Left lung (tissue), 10 donors: ENCODE results near the gene SENP3. TPM values are rescaled to one million over a fixed set of nuclear protein-coding genes. Genes with fewer than 3 reads are reported as not detected.

Source experiments
- ATAC-seq: fragments of 200-7000 bp; cut with Tn5 transposase; one replicate; pipeline ENCODE4 v1.9.1; 2020; ENCODE audit warnings: moderate library complexity
- DNase-seq, 4 donors: peaks; one replicate each; pipeline ENCODE4 v3.0.0-alpha.2; 2013 to 2020
- H3K27ac ChIP-seq, 2 donors: fragments of 200-600 bp; sonication (generic) in 1 of 2; one replicate each; pipeline versions ENCODE4 v1.5.0 to v1.8.0; 2020 to 2021
- H3K27me3 ChIP-seq, 2 donors: fragments of 200-600 bp; sonication (generic) in 1 of 2; one replicate each; pipeline versions ENCODE4 v1.5.0 to v1.8.0; 2020 to 2021
- H3K36me3 ChIP-seq, 2 donors: fragments of 200-600 bp; sonication (generic) in 1 of 2; one replicate each; pipeline versions ENCODE4 v1.5.0 to v1.8.0; 2020 to 2021
- H3K4me1 ChIP-seq, 2 donors: fragments of 200-600 bp; one replicate each; pipeline ENCODE4 v1.8.0; 2021
- H3K4me3 ChIP-seq, 2 donors: fragments of 200-600 bp; sonication (generic) in 1 of 2; one replicate each; pipeline versions ENCODE4 v1.5.0 to v1.8.0; 2020 to 2021; ENCODE audit warnings: mild to moderate bottlenecking in 1 of 2
- H3K9me3 ChIP-seq, 2 donors: fragments of 200-600 bp; sonication (generic) in 1 of 2; one replicate each; pipeline versions ENCODE4 v1.5.0 to v1.8.0; 2020 to 2021
- CTCF ChIP-seq, 2 donors: fragments of 200-600 bp; sonication (generic) in 1 of 2; IDR thresholded peaks; one replicate each; pipeline versions ENCODE4 v1.5.0 to v1.8.0; 2021; ENCODE audit warnings: antibody characterized with exemption in 2 of 2
- intact Hi-C, 2 donors: fragments of 100-400 bp; cut with DNase I; formaldehyde crosslinking; loops; one replicate each; pipeline versions ENCODE4 v1.11.2 to v1.14.2; 2022
- polyA plus RNA-seq, 6 donors: library from polyadenylated mRNA; unstranded; fragments of 120-200 nt; gene quantifications; one replicate each; pipeline ENCODE4 v1.2.1, GENCODE V29; 2013; ENCODE audit not compliant: insufficient read length in 6 of 6
- total RNA-seq, 2 donors: library from RNA; stranded (reverse); fragmentation: NEBNext Ultra II Directional; extraction: Animal tissue kit (Norgen Biotek cat#: 25700); gene quantifications; one replicate each; pipeline ENCODE4 v1.2.1, GENCODE V29; 2021
- donor health status: DM: no; HTN: yes; CAD: no.
- donor health status: DM: no; HTN: no; CAD: no.

Gene SENP3
- total and polyA plus RNA-seq, 8 donors, result 43.5 to 72.5 (median 67.9) TPM

DNA sequence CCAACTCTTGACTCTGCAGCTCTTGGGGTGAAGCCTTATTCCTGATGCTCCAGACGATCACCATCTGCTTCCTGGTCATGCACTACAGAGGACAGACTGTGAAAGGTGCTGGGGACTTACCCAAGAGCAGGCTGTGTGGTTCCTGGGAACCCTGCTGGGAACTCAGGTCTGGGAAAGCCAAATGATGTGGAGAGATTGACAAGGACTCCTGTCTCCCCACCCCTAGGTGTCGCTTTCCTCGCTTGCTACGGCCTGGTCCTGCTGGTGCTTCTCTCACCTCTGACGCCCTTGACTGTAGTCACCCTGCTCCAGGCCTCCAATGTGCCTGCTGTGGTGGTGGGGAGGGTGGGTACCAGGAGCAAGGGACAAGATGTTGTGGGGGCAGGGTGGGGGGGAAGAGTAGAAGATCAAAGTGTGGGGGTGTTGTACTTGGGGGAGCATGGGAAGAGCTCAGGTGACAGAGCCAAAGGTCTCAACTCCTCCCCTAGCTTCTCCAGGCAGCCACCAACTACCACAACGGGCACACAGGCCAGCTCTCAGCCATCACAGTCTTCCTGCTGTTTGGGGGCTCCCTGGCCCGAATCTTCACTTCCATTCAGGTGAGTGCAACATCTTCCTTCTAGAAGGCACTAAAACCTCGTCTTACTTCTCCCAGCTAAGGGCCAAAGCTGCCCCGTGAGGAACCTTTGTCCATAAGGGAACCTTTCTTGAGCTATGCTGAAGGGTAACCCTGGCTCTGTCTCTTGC lies 25.1 kb downstream of the SENP3 start:
- no peak for TF ChIP-seq CTCF (IDR thresholded peaks at IDR 0.05)

DNA sequence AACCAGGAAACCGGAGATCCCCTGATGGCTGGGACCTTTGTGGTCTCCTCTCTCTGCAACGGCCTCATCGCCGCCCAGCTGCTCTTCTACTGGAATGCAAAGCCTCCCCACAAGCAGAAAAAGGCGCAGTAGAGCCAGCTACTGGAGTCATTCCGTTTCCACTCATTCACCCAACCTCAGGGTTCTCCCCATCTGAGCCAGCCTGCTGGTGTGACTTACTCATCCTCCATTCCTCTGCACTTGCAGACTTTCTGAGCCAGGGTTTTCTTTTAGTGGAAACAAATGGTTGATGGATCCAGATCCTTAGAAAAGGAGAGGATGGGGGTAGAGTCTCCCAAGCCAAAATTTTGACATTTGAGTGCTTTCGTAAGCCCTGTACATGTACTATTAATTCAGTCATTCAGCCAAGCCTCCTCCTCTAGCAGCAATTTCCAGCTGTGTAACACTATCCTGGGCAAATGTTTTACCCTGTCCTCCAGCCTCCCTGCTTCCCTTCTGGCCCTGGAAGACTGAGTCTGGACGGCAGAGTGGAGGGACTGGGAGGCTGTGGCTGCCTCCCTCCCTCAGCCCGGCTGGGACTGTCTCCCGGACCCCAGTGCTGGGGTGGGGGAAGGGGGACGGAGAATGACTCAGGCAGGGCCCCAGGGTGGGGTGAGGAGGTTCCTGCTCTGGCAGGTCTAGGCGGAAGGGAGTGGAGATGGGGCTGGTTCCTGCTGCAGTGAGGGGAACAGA lies 25.9 kb downstream of the SENP3 start:
- H3K27ac ChIP-seq, result peak overlapping the region; percentile 24 to 26
- no peaks in the 10 kb centered on the region for H3K27me3 ChIP-seq
- peaks cover 18 to 50% of the 10 kb centered on the region in 2 donors for H3K4me1 ChIP-seq
- intact Hi-C loops, result no loop called here
- H3K9me3 ChIP-seq, result no peaks in the 10 kb centered on the region
- no peak for TF ChIP-seq CTCF (IDR thresholded peaks at IDR 0.05)
- peaks cover 0 to 60% of the 10 kb centered on the region in 2 donors for H3K36me3 ChIP-seq
- no peak for ATAC-seq
- no peak overlapping the region for H3K4me3 ChIP-seq
- no peak for DNase-seq

More for the DNA sequence above, 25.1 kb downstream of the SENP3 start:
- peaks cover 25 to 57% of the 10 kb centered on the region in 2 donors for H3K4me1 ChIP-seq
- H3K27me3 ChIP-seq, result no peaks in the 10 kb centered on the region
- H3K9me3 ChIP-seq, result no peaks in the 10 kb centered on the region
- ATAC-seq (no peak), DNase-seq (no peak)
- intact Hi-C loops, result no loop called here
- H3K4me3 ChIP-seq, result no peak overlapping the region
- H3K27ac ChIP-seq, result peak overlapping the region; percentile 8 to 24
- peaks cover 0 to 52% of the 10 kb centered on the region in 2 donors for H3K36me3 ChIP-seq

DNA sequence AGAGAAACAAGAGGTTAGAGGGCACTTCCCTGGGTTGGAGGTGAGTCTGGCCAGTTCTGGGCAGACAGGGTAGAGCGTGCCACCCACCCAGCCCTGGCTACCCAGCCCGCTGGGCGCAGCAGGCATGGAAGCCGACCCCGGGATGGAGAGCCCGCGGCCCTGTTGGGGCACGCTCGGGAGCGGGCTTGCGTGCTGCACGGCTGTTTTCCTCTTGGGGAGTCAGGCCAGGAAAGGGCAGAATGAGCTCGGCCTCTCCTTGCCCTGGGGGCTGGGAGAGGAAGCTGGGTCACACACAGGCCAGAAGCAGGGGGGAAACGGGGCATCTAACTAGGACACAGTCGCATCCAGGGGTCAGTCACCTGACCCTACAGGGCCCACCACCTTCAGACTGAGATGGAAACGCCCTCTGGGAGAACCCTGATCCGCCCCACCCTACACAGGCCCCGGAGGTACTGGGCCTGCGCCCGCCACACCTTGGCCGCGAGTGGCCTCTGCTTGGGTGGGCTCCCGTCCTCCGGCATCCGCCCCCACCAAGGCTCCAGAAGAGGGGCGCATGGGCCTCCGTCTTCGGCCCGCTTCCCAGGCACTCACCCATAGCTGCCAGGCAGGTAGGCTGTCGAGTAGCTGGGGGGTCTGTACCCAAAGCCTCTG lies 27.0 kb downstream of the SENP3 start:
- no peak for ATAC-seq
- no peak for DNase-seq
- Histone ChIP-seq H3K27me3 (no peaks in the 10 kb centered on the region), H3K27ac (no peak overlapping the region), H3K4me3 (no peak overlapping the region), H3K36me3 (peaks cover 0 to 71% of the 10 kb centered on the region in 2 donors), H3K4me1 (peaks cover 10 to 41% of the 10 kb centered on the region in 2 donors), H3K9me3 (no peaks in the 10 kb centered on the region)
- intact Hi-C loops, result no loop called here
- TF ChIP-seq CTCF (IDR thresholded peaks at IDR 0.05), result no peak

DNA sequence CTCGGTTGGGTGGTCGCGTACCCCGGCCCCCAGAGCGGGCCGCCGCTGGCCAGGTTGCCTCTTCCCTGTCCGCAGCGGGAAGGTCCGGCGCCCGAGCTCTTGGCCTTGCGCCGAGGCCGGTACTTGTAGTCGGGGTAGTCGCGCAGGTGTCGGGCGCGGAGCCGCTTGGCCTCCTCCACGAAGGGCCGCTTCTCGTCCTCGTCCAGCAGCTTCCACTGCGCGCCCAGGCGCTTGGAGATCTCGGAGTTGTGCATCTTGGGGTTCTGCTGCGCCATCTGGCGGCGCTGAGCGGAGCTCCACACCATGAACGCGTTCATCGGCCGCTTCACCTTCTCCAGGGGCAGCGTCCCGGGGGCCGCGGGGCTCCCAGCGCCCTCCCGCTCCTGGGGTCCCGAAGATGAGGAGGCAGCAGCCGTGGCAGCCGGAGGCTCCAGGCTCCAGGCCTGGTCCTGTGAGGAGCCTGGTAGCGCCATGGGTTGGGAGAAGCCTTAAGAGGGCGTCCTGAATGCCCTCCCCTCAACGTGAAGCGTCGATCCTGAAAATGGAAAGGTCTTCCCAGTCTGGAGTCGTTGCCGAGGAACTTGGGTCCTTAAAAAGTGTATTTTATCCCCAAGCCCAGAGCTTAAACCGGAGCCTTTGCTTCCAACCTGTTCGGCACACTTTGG lies 27.6 kb downstream of the SENP3 start:
- DNase-seq (peak; percentile 72 to 95 (median 86)), ATAC-seq (peak; percentile 87)
- Histone ChIP-seq H3K9me3 (no peaks in the 10 kb centered on the region), H3K4me3 (no peak overlapping the region), H3K27ac (no peak overlapping the region), H3K4me1 (peaks cover 10 to 39% of the 10 kb centered on the region in 2 donors), H3K36me3 (peaks cover 0 to 77% of the 10 kb centered on the region in 2 donors), H3K27me3 (no peaks in the 10 kb centered on the region)
- intact Hi-C loops, result no loop called here
- peak; percentile 76 to 90 for TF ChIP-seq CTCF (IDR thresholded peaks at IDR 0.05)
